ENCODE measurements around the gene HOTAIR.

The HOTAIR gene

DNA sequence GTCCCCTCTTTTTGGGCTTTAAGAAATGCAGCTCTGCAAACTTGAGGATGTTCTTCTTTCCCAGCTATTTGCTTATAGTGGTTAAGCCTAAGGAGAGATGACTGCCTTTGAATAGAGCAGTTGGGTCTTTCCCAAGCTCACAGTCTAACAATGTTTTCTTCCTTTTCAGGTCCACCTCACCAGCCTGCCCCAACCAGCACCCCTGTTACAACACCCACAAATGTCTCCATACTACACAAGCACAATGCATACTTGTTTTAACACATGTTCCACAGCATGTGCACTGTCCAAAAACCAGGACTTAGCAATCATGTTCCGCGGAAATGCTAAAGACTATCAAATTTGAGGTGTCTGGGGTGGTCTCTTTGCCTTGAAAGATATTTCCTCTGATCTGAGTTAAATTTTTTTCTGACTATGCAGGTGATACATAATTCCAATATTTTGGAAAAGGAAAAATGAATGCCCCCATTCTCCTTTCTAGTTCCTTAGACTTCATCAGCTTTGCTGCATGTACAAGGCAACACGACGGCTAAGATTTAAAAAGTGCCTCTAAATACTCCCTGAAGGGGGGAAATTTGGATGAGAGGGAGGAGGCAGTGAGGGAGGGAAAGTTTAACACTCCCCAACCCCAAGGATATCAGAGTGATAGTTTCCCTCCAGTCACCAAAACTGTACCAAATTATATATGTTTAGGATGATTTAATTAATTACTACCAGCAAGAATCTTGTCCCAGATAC lies 42.7 kb downstream of the HOTAIR start:
- DNase-seq (ENCODE audit: low spot score), result no peak
- TF ChIP-seq, protein P1, sequence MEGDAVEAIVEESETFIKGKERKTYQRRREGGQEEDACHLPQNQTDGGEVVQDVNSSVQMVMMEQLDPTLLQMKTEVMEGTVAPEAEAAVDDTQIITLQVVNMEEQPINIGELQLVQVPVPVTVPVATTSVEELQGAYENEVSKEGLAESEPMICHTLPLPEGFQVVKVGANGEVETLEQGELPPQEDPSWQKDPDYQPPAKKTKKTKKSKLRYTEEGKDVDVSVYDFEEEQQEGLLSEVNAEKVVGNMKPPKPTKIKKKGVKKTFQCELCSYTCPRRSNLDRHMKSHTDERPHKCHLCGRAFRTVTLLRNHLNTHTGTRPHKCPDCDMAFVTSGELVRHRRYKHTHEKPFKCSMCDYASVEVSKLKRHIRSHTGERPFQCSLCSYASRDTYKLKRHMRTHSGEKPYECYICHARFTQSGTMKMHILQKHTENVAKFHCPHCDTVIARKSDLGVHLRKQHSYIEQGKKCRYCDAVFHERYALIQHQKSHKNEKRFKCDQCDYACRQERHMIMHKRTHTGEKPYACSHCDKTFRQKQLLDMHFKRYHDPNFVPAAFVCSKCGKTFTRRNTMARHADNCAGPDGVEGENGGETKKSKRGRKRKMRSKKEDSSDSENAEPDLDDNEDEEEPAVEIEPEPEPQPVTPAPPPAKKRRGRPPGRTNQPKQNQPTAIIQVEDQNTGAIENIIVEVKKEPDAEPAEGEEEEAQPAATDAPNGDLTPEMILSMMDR (conservative IDR thresholded peaks at IDR 0.05; ENCODE audit: low read depth), result no peak
- no peak overlapping the region for H3K27ac ChIP-seq
- POLR2A ChIA-PET (ENCODE audit: low non-redundant PET), result no interaction called here
- CTCF ChIA-PET, result interaction anchor here (0.7 kb wide), 1 partner anchor 218 kb away, joined by 3 read pairs; no protein-coding TSS in a partner anchor

DNA sequence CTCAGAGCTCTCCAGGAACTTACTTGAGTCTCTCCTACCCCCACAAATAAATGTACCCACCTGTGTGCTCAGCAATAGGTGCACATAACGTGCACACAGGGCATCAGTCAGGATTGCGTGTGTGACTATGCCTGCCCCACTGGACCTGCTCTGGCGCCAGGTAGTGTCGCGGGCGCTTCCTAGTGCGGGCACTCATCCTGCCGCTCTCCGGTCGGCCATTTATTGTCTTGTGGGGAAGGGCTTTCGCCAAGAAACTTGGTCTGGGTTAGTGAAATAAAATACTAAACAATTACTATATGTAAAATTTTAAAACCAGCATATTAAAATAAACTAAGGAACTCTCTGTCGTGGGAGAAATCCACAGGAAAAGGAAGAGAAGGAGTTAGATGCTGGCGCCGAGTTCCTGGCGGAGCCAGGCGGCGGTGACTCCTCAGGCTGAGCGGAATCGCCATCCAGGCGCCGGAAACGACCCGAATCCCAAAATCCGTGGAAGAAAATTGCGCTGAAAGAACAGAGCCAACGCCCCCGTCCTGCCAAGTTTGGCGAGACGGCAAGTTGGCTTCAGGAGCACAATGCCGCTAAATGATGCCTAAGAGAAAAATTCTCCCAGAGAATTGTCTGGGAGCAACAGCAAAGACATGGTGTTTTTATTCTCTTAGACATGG lies 44.0 kb downstream of the HOTAIR start:
- DNase-seq (ENCODE audit: low spot score), result no peak
- TF ChIP-seq, protein P1 (conservative IDR thresholded peaks at IDR 0.05; ENCODE audit: low read depth), result no peak
- H3K27ac ChIP-seq, result no peak overlapping the region
- ChIA-PET POLR2A (ENCODE audit: low non-redundant PET) (no interaction called here), CTCF (interaction anchor here (0.7 to 1.3 kb wide), 2 partner anchors 82 to 186 kb away, joined by 3 to 4 read pairs; no protein-coding TSS in a partner anchor)

DNA sequence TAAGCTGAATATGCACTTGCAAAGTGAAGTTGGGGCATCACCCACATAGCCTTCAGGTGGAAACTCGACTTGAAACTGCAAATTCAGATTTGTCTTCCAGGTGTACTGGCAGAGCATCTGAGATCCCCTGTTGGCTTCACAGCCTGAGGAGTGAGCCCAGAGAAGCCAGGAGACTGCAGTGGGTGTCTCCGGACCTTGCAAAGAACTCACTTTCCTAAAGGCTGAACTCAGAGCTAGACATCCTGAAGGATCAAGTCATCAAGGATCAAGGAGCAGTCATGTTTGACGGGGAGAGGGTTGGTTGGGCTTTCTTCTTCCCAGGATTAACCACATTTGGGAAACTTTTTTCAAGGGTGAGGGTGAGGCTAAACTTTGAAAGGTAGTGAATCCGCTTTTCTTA lies 45.2 kb downstream of the HOTAIR start:
- POLR2A ChIA-PET (ENCODE audit: low non-redundant PET), result no interaction called here
- no peak for DNase-seq (ENCODE audit: low spot score)
- no peak overlapping the region for H3K27ac ChIP-seq
- CTCF ChIA-PET, result interaction anchor here (0.6 to 1.3 kb wide), 2 partner anchors 185 to 1602 kb away, joined by 4 read pairs; no protein-coding TSS in a partner anchor
- TF ChIP-seq, protein P1 (conservative IDR thresholded peaks at IDR 0.05; ENCODE audit: low read depth), result no peak

DNA sequence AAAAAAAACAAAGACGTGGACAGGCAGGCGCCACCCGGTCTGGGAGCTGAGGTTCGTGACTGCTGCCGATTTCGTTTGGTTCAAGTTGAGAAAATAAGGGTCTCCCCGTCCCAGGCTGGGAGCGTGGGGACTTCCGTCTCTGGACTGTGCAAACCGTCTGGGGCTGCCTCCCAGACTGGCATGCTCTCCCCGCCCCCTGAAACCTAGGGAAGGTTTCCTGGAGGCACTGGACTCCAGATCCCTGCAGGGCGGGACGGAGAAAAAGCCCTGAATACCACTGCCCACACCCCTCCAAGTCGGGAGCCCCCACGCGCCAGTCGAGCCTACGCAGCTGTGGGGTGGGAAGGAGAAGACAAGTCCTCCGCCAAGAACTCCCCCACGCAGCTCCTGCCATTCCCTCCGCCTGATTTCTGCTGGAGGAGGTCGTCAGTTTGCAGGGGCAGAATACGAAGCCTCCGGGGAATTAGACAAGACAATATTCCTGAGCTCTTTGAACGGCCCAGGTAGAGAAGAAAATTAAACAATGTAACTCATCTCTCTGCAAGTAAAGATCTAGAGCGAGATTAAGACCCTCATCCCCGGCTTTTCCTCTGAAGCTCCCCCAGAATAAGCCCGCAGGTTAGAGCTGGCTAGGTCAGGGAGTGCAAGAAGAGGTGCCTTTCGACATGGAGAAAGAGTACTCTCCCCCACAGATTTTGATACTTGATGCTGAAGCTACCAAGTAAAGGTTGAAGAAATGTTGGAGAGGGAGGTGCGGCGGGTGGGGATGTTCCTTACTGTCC lies 46.5 kb downstream of the HOTAIR start:
- DNase-seq (ENCODE audit: low spot score), result no peak
- ChIA-PET CTCF (interaction anchor here (0.6 to 0.9 kb wide), 2 partner anchors 18 to 101 kb away, joined by 3 read pairs; no protein-coding TSS in a partner anchor), POLR2A (ENCODE audit: low non-redundant PET) (no interaction called here)
- H3K27ac ChIP-seq, result no peak overlapping the region
- TF ChIP-seq, protein P1 (conservative IDR thresholded peaks at IDR 0.05; ENCODE audit: low read depth), result no peak

GRCh38 chr12:53927220-53928029 lies 47.3 kb downstream of the HOTAIR start:
- DNase-seq (ENCODE audit: low spot score), result no peak
- ChIA-PET CTCF (no interaction called here), POLR2A (ENCODE audit: low non-redundant PET) (no interaction called here)
- TF ChIP-seq, protein P1 (conservative IDR thresholded peaks at IDR 0.05; ENCODE audit: low read depth), result no peak
- H3K27ac ChIP-seq, result no peak overlapping the region
